HG03135 (cell line): Measurements from ENCODE around the gene ATL1.
"Not testable (repeated sequence)": the region's sequence is repeated elsewhere in the genome, so short reads cannot be mapped to it uniquely, and the experiment has no call there.

ENCODE experiments used
- ATAC-seq: cut with Tn5 transposase; IDR thresholded peaks from one replicate; pipeline ENCODE4 v1.9.1; 2021; ENCODE audit warnings: mild to moderate bottlenecking, moderate library complexity; ENCODE audit not compliant: unreplicated experiment

ATL1 gene

DNA sequence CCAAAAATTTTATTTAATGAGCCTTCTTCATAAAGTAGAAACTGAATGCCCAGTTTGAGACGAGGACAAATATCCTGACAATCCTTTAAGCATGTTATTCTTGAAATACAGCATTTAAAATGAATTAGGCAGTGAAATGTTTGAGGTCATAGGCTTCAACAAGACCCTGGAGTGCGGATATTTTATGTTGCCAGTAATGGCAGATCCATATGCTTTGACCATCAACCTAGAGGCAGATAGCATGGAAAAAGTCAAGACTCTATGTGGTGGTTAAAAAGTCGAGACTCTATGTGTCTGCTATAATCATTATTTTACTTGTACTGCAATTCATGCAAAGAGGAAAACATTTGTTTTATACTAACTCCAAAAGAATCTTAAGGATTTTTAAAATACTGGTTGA lies 25.5 kb upstream of the ATL1 start:
- ATAC-seq: no peak

DNA sequence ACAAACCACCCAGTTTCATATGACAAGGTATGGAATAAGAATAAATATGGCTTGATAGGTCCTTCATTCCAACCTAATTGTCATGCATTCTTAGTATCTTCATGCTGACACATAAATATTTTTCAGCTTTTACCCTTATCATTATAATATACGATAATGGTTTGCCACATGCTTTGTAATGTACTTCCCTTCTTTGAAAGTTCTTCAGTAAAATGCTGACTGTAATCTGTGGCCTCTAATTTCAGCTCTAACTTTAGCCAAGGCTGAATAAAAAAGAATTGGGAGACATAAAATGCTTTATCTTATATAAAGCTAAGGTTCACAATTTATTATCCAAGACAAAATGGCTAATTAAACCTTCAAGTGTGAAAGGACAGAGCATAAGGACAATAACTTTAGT lies 24.9 kb upstream of the ATL1 start:
- no peak for ATAC-seq

DNA sequence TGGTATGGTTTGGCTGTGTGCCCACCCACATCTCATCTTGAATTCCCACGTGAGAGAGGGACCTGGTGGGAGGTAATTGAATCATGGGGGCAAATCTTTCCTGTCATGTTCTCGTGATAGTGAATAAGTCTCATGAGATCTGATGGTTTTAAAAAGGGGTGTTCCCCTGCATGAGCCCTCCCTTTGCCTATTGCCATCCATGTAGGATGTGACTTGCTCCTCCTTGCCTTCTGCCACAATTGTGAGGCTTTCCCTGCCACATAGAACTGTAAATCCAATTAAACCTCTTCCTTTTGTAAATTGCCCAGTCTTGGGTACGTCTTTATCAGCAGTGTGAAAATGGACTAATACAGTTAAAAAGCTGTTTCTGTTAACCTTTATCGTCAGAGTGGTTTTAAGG lies 21.9 kb upstream of the ATL1 start:
- not testable (repeated sequence) for ATAC-seq

DNA sequence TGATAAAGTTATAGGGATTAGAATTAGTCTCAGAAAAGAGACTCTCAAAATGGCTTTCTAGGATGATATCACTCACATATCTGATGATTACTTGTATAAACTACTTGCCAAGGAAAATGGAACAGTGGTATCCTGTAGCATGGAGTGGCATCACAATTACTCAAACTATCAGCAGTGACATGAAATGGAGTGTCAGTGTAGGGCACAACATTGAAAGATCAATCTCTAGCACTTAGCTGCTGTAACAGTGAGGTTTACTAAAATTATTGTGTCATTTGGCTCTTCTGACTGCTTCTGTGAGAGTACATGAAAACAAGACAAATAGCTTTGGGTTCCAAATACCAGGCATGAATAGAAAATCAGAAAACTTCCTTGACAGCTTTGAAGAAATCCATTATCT lies 20.9 kb upstream of the ATL1 start:
- ATAC-seq: no peak

DNA sequence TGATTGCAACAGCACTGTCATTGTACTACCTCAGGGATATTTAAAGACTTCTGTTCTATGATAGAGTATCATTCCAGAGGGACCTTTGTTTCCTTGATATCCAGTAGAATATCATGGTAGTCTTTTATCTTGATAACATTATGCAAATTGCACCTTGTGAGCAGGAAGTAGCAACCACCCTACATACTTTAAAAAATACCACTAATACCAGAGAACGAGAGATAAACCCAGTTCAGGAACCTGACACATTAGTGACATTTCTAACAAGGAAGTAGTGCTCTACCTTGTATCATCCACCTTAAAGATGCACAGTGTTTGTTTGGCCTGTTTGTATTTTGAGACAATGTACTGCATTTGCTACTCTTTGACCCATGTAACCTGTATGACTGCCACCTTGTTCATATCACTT lies 18.8 kb upstream of the ATL1 start:
- no peak for ATAC-seq

DNA sequence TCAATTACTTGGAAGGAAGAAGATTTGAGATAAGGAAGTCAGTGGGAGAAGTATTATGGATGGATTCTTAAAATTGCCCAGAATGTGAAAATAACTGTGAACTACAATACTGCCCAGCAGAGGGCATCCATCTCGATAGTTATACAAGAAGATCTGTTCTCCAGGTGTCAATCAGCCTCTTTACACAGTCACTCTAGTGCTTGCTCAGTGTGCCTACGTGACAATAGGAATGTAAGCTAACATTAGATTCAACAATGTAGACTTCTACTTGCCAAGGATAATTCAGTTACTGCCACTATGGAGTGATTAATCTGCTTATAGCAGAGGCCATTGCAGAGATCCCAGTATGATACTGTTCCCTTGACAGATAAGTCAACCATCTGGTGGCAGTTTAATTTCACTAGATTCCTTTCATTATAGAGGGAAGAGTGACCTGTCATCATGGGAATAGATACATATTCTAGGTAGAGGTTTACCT lies 17.0 kb upstream of the ATL1 start:
- no peak for ATAC-seq

DNA sequence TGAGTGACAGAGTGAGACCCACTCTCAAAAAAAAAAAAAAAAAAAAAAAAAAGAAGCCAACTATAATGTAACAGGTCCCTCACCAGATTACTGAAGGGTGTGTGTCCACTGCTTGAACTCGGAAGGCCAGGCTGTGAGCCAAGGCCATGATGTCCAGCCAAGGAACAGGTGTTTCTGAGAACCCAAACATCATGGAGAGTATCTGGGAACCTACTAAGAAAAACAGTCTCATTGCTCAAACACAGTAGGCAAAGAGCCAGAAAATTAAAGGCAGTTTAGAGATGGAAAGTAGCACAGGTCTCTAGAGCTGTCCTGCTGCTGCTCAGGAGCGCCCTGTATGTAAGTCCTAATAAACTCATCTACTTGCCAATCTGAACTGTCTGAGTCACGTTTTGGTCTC lies 15.0 kb upstream of the ATL1 start:
- no peak for ATAC-seq

DNA sequence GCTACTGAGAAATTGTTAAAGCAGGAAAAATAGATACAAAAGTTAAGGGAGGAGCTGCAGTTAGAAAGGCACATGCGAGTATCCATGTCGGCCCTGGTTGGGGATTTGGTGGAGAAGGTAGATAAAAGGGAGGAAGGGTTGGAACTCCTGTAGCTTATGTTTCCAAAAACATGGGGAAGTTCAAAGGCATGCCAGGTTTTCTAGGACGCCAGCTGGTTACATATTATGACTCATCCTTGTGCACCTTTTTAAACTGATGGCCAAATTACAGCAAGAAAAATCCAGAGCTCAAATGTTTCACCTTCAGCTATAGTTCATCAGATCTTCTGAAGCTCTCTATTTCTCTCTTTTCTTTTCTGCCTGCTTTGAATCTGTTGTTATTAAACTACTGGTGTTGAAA lies 14.3 kb upstream of the ATL1 start:
- no peak for ATAC-seq

DNA sequence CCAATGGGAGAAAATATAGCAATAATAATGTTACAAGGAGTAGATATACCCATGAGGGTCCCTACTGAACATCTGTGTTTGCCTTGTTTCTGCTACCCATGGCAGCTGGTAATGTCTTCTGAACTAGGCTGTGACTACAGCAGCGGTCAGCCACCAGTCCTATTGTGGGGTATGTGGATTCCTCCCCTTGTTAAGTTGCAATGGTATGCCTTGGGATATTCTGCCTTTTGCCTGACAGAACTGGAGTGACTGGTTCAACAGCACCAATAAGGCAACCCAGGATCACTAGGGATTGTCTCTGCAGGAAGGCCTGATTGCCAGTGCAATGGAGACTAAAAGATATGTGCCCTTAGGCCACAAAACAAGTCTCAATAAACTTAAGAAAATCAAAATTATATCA lies 9.7 kb upstream of the ATL1 start:
- ATAC-seq: no peak

DNA sequence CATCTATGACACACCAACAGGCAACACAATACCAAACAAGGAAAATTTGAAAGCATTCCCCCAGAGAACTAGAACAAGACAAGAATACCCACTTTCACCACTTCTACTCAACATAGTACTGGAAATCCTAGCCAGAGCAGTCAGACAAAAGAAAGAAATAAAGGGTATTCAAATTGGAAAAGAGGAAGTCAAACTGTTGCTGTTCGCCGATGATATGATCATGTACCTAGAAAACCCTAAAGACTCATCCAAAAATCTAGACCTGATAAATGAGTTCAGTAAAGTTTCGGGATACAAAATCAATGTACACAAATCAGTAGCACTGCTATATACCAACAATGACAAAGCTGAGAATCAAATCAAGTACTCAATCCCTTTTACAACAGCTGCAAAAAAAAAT lies 8.1 kb upstream of the ATL1 start:
- ATAC-seq: no peak

DNA sequence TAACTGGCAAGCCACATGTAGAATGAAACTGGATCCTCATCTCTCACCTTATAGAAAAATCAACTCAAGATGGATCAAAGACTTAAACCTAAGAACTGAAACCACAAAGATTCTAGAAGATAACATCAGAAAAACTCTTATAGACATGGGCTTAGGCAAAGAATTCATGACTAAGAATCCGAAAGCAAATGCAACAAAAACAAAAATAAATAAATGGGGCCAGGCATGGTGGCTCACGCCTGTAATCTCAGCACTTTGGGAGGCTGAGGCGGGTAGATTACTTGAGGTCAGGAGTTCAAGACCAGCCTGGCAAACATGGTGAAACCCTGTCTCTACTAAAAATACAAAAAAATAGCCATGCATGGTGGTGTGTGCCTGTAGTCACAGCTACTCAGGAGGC lies 7.1 kb upstream of the ATL1 start:
- not testable (repeated sequence) for ATAC-seq

DNA sequence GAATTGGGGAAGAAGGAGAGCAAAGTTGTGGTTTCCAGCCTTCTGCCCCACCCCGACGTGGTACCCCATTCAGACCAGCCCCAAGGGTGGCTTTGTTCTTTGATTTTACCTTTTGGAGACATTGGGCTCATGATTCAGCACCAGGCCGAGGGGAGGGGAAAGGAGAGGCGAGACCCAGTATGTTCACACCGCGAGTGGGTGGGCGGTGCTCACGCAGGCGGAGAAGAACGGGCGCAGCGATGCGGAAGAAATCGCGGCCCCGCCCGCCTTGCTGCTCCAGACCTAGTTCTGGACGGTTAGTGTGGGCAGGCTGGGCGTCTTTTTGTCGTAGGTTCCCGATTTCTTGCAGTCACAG lies 963 bp downstream of the ATL1 start:
- no peak for ATAC-seq

DNA sequence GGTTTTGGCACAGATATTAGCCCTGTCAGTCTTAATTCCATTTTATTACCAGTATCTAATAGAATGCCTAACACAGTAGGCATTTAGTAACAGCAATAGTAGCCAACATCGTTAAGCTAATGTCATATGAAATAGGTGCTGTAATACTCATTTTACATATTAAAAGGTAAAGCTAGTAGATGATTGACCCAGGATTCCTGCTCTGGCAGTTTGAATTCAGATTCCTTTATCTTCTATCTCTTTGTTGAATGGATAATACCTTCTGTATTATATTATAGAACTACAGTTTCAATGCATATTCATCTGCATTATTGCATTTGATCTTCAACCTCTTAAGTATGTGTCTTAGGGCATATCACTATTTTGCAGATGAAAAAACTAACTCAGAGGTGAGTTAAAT lies 2.9 kb downstream of the ATL1 start:
- no peak for ATAC-seq

DNA sequence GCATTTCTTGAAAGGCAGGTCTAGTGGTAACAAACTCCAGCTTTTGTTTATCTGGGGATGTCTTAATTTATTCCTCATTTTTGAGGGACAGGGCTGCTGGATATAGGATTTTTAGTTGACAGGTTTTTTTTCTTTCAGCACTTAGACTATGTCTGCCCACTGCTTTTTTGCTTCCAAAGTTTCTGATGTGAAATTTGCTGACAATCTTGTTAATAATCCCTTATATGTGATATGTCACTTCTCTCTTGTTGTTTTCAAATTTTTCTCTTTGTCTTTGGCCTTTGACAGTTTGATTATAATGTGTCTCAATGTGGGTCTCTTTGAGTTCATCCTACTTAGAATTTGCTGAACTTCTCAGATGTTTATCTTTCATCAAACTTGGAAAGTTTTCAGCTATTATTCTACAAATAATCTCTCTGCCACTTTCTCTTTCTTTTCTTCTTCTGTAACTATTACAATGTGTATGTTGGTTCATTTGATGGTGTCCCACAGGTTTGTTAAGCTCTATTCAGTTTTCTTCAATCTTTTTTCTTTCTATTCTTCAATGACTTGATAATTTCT lies 9.8 kb downstream of the ATL1 start:
- no peak for ATAC-seq

DNA sequence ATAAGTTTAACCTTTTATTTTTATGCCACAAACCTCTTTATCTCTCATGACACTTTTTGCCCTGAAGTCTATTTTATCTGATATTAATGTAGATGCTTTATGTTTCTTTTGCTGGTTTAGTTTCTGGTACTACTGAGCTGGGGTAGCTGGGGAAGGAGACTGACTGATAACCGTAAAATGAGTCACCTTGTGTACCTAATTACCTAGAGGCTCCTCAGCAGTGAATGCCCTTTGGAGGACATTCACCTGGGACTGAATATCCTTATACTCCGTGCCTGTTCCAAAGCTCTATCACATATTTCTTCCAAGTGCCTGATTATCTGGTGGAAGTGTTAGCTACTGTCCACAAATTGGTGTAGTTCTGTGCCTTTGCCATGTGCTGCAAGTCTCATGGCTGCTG lies 13.9 kb downstream of the ATL1 start:
- no peak for ATAC-seq

DNA sequence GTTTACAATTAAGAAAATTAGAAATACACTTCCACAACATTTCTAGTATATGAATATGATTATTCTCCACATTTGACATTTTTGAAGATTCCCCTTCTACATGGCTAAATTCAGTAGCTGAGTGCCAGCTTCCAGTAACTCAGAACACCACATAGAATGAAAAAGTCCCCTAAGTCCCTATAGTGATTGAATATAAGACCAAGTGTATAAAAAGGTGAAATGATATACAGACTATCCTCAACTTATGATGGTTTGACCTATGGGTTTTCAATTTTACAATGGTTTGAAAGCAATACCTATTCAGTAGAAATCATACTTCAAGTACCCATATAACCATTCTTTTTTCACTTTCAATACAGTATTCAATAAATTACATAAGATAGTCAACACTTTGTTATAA lies 15.8 kb downstream of the ATL1 start:
- no peak for ATAC-seq

DNA sequence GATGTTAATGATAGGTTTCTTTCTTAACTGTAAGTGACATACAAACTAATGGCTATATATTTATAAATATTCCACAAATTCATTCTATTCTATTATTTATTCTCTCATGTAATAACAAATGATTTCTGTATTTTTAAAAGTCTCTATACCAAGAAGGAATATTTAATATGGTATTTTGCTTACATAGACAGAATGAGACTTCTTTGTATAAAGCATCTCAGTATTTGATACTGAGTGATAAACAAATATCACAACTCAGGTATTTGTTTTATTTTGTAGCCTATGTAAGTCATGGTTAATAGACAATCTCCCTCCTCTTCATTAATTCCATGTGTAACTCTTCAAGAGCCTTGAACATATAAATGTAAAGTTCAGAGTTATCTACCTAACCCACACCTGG lies 18.0 kb downstream of the ATL1 start:
- ATAC-seq: no peak

DNA sequence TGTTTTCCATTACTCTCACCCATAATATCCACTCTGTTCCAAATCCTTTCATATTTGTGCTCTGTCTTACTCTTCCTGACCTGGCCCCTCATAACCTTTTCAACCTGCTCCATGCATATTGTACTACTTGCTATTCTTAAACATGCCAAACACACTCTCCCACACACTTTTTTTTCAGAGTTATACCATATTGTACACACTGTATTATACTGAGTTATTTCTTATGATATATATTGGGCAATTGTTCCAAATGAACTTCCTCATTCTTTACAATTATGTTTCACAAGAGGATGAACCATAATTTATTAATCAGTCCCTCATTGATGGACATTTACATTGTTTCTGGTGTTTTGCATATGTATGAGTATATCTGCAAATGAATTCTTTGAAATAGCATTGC lies 18.5 kb downstream of the ATL1 start:
- no peak for ATAC-seq

DNA sequence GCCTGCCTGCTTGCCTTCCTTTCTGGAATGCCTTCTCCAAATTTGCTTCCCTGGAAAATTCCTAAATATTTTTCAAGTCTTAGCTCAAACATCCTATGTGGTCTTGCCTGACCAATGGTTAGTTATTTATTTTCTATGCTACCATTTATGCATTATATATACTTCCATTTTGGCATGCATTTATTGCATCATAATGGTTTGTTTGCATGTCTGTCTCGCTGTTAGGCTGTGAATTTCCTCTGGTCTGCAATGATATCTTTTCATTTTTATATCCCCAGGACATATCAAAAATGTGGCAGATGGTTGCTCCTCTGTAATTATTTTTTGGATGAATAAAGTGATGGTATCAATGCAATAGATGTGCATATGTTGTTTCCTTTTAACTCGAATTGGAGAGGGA lies 30.5 kb downstream of the ATL1 start:
- no peak for ATAC-seq

DNA sequence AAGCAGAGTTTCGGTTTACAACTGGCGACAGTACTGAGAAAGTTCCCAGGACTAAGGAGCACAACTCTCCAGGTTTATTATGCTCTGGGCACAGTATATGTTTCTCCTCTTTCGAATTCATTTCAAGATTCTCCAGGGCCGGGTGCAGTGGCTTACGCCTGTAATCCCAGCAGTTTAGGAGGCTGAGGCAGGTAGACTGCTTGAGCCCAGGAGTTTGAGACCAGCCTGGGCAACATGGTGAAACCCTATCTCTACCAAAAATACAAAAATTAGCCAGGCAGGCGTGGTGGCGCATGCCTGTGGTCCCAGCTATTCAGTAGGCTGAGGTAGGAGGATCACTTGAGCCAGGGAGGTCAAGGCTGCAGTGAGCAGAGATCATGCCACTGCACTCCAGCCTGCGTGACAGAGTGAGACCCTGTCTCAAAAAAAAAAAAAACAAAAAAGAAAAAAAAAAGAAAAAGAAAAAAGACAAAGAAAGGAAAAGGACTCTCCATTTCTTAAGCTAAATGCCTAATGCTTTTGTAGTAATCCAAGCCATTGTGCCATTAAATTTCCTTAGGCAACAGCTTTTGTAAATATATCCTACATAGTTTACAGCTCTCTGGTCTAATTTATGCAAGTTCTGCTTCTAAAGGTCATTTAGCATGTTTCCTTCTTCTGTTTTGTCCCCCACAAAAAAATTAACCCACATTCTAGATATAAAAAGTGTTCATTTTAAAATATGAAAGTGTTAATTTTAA lies 34.8 kb downstream of the ATL1 start:
- ATAC-seq: no peak

DNA sequence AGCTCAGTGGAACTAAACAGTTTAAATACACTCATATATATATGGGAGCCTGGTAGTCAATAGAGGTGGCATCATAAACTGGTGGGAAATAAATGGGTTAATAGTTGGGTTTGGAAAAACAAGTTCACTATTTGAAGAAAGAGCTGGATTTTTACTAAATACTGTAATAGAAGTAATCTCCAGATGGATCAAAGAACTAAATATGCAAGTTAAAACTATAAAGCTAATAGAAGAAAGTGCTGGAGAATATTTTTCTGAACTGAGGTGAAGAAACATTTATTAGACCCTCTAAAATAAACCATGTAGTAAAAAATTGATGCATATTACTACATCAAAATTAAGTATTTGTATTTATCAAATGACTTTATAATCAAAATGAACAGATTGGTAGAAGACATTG lies 38.8 kb downstream of the ATL1 start:
- ATAC-seq: no peak

DNA sequence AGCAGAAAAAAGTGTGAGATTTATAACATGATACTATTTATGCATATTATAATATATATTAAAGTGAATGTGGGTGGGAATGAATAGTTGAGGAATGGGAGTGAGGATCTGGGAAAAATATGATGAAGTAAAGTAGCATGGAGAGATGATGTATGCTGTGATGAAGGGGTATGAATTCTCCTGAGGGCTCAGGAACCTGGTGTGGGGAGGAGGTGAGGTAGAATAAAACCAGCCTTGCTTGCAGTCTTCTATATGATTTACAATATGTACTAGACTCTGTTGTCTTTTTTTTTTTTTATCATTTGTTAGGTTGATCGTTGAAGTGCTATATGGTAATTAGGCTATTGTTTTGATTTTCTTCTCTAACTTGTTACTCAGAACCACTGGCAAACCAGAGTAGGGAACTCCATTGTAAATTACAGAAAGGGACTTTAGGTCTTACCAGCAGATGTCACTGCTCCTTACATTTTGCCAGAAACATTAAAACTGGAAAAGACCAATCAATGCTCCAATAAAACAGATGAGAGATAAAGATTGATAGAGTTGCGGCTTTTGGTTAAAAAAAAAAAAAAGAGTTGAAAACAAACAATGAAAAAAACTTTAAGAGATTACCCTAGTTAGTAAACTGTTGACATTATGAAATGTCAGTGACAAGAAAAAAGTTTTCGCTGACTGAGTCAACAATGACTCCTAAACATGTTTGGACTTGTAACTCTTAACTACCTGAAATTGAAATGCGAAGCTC lies 39.9 kb downstream of the ATL1 start:
- ATAC-seq: no peak
